Stimulated activated CD8-positive, alpha-beta memory T cell treated with anti-CD3 and anti-CD28 coated beads, Interleukin-4, amount 100 ng/mL, for 48 hours (primary cell): Measurements from ENCODE around the gene GRIK1.

Source experiments
- DNase-seq: peaks from one replicate; pipeline ENCODE4 v3.0.0-alpha.2; 2020

GRIK1 gene

GRCh38 chr21:29582855-29583254 lies 356.9 kb downstream of the GRIK1 start:
- no peak for DNase-seq

- no peak for DNase-seq
Observed at GRCh38 chr21:29581393-29581792, 358.4 kb downstream of the GRIK1 start.

GRCh38 chr21:29580732-29581285 lies 359.0 kb downstream of the GRIK1 start:
- DNase-seq: no peak

- no peak for DNase-seq
Observed at GRCh38 chr21:29578306-29578705, 361.5 kb downstream of the GRIK1 start.

- DNase-seq: no peak
Observed at GRCh38 chr21:29571949-29572348, 367.8 kb downstream of the GRIK1 start.

- no peak for DNase-seq
Observed at GRCh38 chr21:29568020-29568697, 371.6 kb downstream of the GRIK1 start.

- DNase-seq: no peak
Observed at GRCh38 chr21:29557931-29558725, 381.7 kb downstream of the GRIK1 start.

GRCh38 chr21:29557200-29557599 lies 382.6 kb downstream of the GRIK1 start:
- no peak for DNase-seq

- no peak for DNase-seq
Observed at GRCh38 chr21:29555601-29556000, 384.2 kb downstream of the GRIK1 start.

GRCh38 chr21:29550205-29550604 lies 389.6 kb downstream of the GRIK1 start:
- no peak for DNase-seq

GRCh38 chr21:29549614-29550013 lies 390.2 kb downstream of the GRIK1 start:
- DNase-seq: no peak

- no peak for DNase-seq
Observed at GRCh38 chr21:29547998-29548397, 391.8 kb downstream of the GRIK1 start.

- no peak for DNase-seq
Observed at GRCh38 chr21:29546071-29546470, 393.7 kb downstream of the GRIK1 start.

GRCh38 chr21:29540289-29540688 lies 399.5 kb downstream of the GRIK1 start:
- no peak for DNase-seq

- no peak for DNase-seq
Observed at GRCh38 chr21:29538115-29538514, 401.7 kb downstream of the GRIK1 start.

- no peak for DNase-seq
Observed at GRCh38 chr21:29534448-29534847, 405.3 kb downstream of the GRIK1 start.

GRCh38 chr21:29529139-29529538 lies 410.7 kb downstream of the GRIK1 start:
- DNase-seq: no peak

GRCh38 chr21:29526545-29526944 lies 413.3 kb downstream of the GRIK1 start:
- no peak for DNase-seq

GRCh38 chr21:29524055-29524454 lies 415.7 kb downstream of the GRIK1 start:
- DNase-seq: no peak

GRCh38 chr21:29523646-29524045 lies 416.1 kb downstream of the GRIK1 start:
- DNase-seq: no peak

- DNase-seq: no peak
Observed at GRCh38 chr21:29521872-29522271, 417.9 kb downstream of the GRIK1 start.

- DNase-seq: no peak
Observed at GRCh38 chr21:29520171-29520570, 419.6 kb downstream of the GRIK1 start.

- no peak for DNase-seq
Observed at GRCh38 chr21:29514652-29515247, 425.0 kb downstream of the GRIK1 start.

GRCh38 chr21:29513535-29513934 lies 426.3 kb downstream of the GRIK1 start:
- DNase-seq: no peak
